Small intestine (tissue), 16 donors: ENCODE results near the gene ETV4. TPM values are rescaled to one million over a fixed set of nuclear protein-coding genes. Genes with fewer than 3 reads are reported as not detected.
A peak's percentile ranks its signal among the peaks of the same experiment; 100 is the strongest.

Experiments used
- DNase-seq, 2 donors: peaks; one replicate each; pipeline versions ENCODE4 v3.0.0 to v3.0.0-alpha.2; 2013
- FAIRE-seq: peaks from 2 replicates; lab custom pipeline; 2012; peaks lifted over from hg19 to GRCh38; lab: Jason Lieb, UNC
- H3K27ac ChIP-seq, 3 donors: one replicate each; pipeline ENCODE4 v1.5.1; 2013; ENCODE audit warnings: low read length in 2 of 3, mild to moderate bottlenecking in 2 of 3, control low read depth in 1 of 3, inconsistent platforms in 1 of 3, low read depth in 1 of 3, moderate library complexity in 1 of 3
- H3K27me3 ChIP-seq, 3 donors: one replicate each; pipeline ENCODE4 v1.6.1; 2013; ENCODE audit warnings: low read length in 3 of 3, inconsistent platforms in 1 of 3; ENCODE audit not compliant: control insufficient read depth in 3 of 3, insufficient read depth in 3 of 3
- H3K36me3 ChIP-seq, 3 donors: one replicate each; pipeline ENCODE4 v1.6.1; 2013; ENCODE audit warnings: low read length in 3 of 3, inconsistent platforms in 1 of 3, low read depth in 1 of 3, mild to moderate bottlenecking in 1 of 3, moderate library complexity in 1 of 3; ENCODE audit not compliant: control insufficient read depth in 3 of 3, insufficient read depth in 2 of 3
- H3K4me1 ChIP-seq, 3 donors: one replicate each; pipeline ENCODE4 v1.6.1; 2013; ENCODE audit warnings: low read length in 2 of 3, inconsistent platforms in 1 of 3, low read depth in 1 of 3, mild to moderate bottlenecking in 1 of 3, moderate library complexity in 1 of 3; ENCODE audit not compliant: control insufficient read depth in 3 of 3, insufficient read depth in 2 of 3
- H3K4me3 ChIP-seq, 3 donors: one replicate each; pipeline ENCODE4 v1.5.1; 2013; ENCODE audit warnings: low read length in 3 of 3, control low read depth in 1 of 3, inconsistent platforms in 1 of 3, low read depth in 1 of 3, mild to moderate bottlenecking in 1 of 3, moderate library complexity in 1 of 3
- H3K9me3 ChIP-seq, 2 donors: one replicate each; pipeline ENCODE4 v1.6.1; 2013; ENCODE audit warnings: low read depth in 1 of 2, low read length in 1 of 2; ENCODE audit not compliant: control insufficient read depth in 2 of 2, insufficient read depth in 1 of 2
- WGBS, 3 donors: extraction: QIAGEN DNeasy Blood & Tissue Kit; methylation state at CpG; one replicate each; pipeline ENCODE4 v1.1.7; 2013; 5-methylcytosine and 5-hydroxymethylcytosine counted together
- long read RNA-seq, 10 donors: transcript quantifications; one replicate each; lab custom pipeline, GENCODE V29; 2026
- polyA plus RNA-seq, 4 donors: library from polyadenylated mRNA; stranded (reverse) in 3 of 4; unstranded in 1 of 4; fragments of 200-250 nt in 3 of 4; fragments of 120-200 nt in 1 of 4; gene quantifications; one replicate each; pipeline versions ENCODE4 v1.2.1 to v1.2.3, GENCODE V29; 2013
- donor health status: healthy with polysubstance abuse.
- donor health status: control.
- donor health status: control.
- donor health status: Bipolar disorder and iron deficiency.
- donor health status: healthy.

Gene ETV4
- polyA plus RNA-seq = 10 to 100 TPM in 1 of 4 donors, 1 to 10 TPM in 3; 1.3 to 16.4 (median 4.5) TPM
- long read RNA-seq, donor 1 = 0 reads
- long read RNA-seq, donor 2, partial matches to known transcripts = 0 of 1 reads
- long read RNA-seq, donor 2, other reads (novel, unspliced or antisense) = 0 of 1 reads
- long read RNA-seq, donor 3, partial matches to known transcripts = 0 of 2 reads
- long read RNA-seq, donor 3, other reads (novel, unspliced or antisense) = 0 of 2 reads
- long read RNA-seq, donor 4 = 0 reads
- long read RNA-seq, donor 5, partial matches to known transcripts = 0 of 1 reads
- long read RNA-seq, donor 5, other reads (novel, unspliced or antisense) = 0 of 1 reads
- long read RNA-seq, donor 6 = 0 reads
- long read RNA-seq, donor 7 = 0 reads
- long read RNA-seq, donor 8, partial matches to known transcripts = 0 of 1 reads
- long read RNA-seq, donor 8, other reads (novel, unspliced or antisense) = 0 of 1 reads
- long read RNA-seq, donor 9, partial matches to known transcripts = 0 of 1 reads
- long read RNA-seq, donor 9, other reads (novel, unspliced or antisense) = 0 of 1 reads
- long read RNA-seq, donor 10, partial matches to known transcripts = 0 of 3 reads
- long read RNA-seq, donor 10, other reads (novel, unspliced or antisense) = 0 of 3 reads

- no peak for FAIRE-seq
- WGBS, 3 donors = 1% methylated on average over 46 of the region's 46 CpGs
- Histone ChIP-seq H3K4me1 (peaks cover 2 to 26% (median 6%) of the 10 kb centered on the region in 3 donors), H3K27ac (peak within 1 kb of the TSS in 2 of 3 donors; percentile 53 to 75), H3K36me3 (peaks cover 0 to 7% (median 0%) of the 10 kb centered on the region in 3 donors), H3K27me3 (peaks cover 0 to 18% (median 6%) of the 10 kb centered on the region in 3 donors), H3K9me3 (no peaks in the 10 kb centered on the region), H3K4me3 (peak within 1 kb of the TSS; percentile 13 to 51 (median 35))
- peak; percentile 89 to 95 for DNase-seq
Measured at GRCh38 chr17:43546319-43547188, at the start of gene ETV4. ETV4 (minus strand) TSS chr17:43546340; CDS start chr17:43545617, 723 bp downstream.

GRCh38 chr17:43595466-43595865 lies 49.3 kb upstream of the ETV4 start:
- H3K4me1 ChIP-seq = peaks cover 0 to 16% (median 0%) of the 10 kb centered on the region in 3 donors
- FAIRE-seq (no peak), DNase-seq (no peak)
- WGBS, 3 donors = 68 to 72% (median 71%) methylated on average over 4 of the region's 4 CpGs
- no peaks in the 10 kb centered on the region for H3K36me3 ChIP-seq
- no peak overlapping the region for H3K4me3 ChIP-seq
- no peak overlapping the region for H3K27ac ChIP-seq
- no peaks in the 10 kb centered on the region for H3K27me3 ChIP-seq
- no peaks in the 10 kb centered on the region for H3K9me3 ChIP-seq

DNA sequence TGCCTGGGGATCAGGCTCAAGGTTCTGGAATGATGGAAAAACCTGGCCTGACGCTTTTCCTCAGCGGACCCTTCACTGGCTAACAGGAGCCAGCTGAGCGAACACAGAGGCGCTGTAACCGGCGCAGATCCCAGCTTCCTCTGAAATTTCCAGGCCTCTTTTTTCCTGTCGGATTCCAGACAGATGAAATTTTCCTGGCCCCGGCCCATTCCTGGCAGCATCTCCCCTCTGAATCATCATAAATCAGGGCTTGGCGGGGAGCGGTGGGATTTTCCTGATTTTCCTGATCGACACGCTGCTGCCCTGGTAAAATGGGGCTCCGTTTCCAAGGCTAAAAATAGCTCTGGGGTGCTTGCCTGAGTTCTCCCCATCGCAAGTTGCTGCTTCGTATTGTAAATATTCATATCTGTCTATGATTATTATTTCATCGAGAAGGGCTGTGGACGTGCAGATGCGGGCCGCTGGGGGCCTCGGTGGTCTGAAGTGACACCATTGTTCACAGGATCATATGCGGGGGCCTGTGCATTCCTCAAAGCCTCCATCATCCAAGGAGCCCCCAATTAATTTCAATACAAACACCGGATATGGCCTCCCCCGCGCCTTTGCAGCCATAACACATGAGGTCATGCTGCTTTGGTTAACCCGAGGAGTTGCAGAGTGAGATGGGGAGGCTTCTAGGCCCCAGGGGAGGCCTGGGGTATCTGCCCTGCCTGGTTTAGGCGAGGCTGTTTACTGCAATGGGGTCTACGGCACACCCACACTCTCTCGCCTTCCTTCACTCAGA lies 45.8 kb upstream of the ETV4 start:
- Histone ChIP-seq H3K9me3 (no peaks in the 10 kb centered on the region), H3K27me3 (no peaks in the 10 kb centered on the region), H3K4me3 (no peak overlapping the region), H3K36me3 (no peaks in the 10 kb centered on the region), H3K27ac (peak overlapping the region in 2 of 3 donors; percentile 72 to 81), H3K4me1 (peaks cover 0 to 23% (median 0%) of the 10 kb centered on the region in 3 donors)
- DNase-seq (peak in 1 of 2 donors; percentile 27), FAIRE-seq (no peak)
- WGBS, 3 donors = 58 to 91% (median 81%) methylated on average over 28 of the region's 28 CpGs

DNA sequence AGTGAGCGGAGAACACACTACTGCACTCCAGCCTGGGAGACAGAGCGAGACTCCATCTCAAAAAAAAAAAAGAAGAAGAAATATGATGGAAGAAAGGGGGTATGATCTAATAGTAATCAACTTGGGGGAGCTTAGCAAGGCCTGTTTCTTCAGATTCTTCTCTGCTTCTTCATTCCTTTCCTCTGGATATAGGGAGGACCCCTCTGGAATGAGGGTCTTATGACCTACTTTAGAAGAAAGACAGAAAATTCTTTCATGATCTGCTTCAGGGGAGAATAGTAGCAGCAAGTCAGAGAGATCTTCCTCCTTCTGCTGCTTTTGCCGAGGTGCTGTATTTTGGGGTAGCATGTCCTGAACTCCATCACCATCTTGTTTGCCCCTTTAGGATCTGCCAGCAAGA lies 44.9 kb upstream of the ETV4 start:
- no peak for FAIRE-seq
- Histone ChIP-seq H3K4me3 (no peak overlapping the region), H3K9me3 (no peaks in the 10 kb centered on the region), H3K27me3 (no peaks in the 10 kb centered on the region), H3K36me3 (no peaks in the 10 kb centered on the region), H3K27ac (peak overlapping the region in 2 of 3 donors; percentile 72 to 81), H3K4me1 (peaks cover 0 to 23% (median 0%) of the 10 kb centered on the region in 3 donors)
- 91 to 98% (median 92%) methylated on average over 3 of the region's 3 CpGs for WGBS, 3 donors
- DNase-seq = no peak

DNA sequence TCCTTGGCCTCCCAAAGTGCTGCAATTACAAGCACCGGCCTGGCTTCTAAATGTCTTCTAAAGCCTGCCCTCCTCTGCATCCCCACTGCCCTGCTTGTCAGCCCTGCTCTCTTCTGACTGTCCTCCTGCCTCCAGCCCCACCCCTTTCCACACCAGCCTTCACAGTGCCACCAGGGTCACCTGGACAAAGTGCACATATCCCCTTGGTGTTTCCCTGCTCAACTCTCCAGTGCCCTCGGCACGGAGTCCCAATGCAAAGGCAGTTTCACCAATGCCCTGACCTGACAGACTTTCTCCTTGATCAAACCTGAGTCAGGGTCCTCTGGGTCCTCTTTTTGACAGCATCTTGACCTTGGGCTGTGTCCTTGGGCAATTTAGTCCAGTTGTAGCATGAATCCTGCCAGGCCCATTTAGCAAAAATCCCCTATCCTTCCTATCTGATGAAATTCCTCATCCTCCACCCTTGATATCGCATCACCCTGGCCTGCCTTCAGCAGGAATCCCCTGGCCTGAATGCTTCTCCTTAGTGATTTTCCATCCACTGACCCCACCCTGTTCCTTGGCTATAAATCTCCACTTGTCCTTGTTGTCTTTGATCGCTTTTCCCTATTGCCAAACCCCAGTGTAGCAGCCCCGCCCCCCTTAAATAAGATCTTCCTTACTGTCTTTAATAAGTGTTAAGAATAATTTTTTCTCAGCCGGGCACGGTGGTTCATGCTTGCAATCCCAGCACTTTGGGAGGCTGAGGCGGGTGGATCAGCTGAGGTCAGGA lies 42.7 kb upstream of the ETV4 start:
- Histone ChIP-seq H3K36me3 (no peaks in the 10 kb centered on the region), H3K4me3 (no peak overlapping the region), H3K4me1 (peaks cover 0 to 39% (median 0%) of the 10 kb centered on the region in 3 donors), H3K9me3 (no peaks in the 10 kb centered on the region), H3K27ac (no peak overlapping the region), H3K27me3 (no peaks in the 10 kb centered on the region)
- no peak for FAIRE-seq
- DNase-seq = peak; percentile 32 to 43
- WGBS, 3 donors = 84 to 86% (median 85%) methylated on average over 9 of the region's 9 CpGs

DNA sequence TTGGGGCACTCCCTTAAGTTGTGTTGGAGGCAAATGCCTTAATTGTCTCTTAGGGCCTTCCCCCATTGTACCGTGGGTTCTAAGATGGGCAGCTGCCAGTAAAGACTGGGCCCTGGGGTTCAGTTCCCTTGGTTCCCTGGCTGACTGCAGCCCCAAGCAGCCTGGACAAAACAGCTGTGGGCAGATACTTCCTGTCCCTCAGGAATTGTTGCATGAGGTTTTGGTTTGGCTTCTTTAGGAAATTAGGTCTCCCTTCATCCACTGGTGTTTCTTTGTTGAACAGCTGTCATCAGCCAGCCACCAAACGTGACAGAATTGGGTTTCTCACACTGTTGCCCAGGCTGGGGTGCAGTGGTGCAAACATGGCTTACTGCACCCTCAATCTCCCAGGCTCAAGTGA lies 42.0 kb upstream of the ETV4 start:
- H3K4me3 ChIP-seq = no peak overlapping the region
- 56 to 70% (median 57%) methylated on average over 2 of the region's 2 CpGs for WGBS, 3 donors
- no peak for FAIRE-seq
- peaks cover 0 to 46% (median 3%) of the 10 kb centered on the region in 3 donors for H3K4me1 ChIP-seq
- no peak overlapping the region for H3K27ac ChIP-seq
- DNase-seq = no peak
- H3K36me3 ChIP-seq = no peaks in the 10 kb centered on the region
- no peaks in the 10 kb centered on the region for H3K9me3 ChIP-seq
- no peaks in the 10 kb centered on the region for H3K27me3 ChIP-seq

- Histone ChIP-seq H3K27ac (no peak overlapping the region), H3K4me1 (peaks cover 3 to 50% (median 3%) of the 10 kb centered on the region in 3 donors), H3K27me3 (no peaks in the 10 kb centered on the region), H3K4me3 (no peak overlapping the region), H3K9me3 (no peaks in the 10 kb centered on the region), H3K36me3 (no peaks in the 10 kb centered on the region)
- DNase-seq (no peak), FAIRE-seq (no peak)
- 71 to 88% (median 80%) methylated on average over 5 of the region's 5 CpGs for WGBS, 3 donors
Measured at GRCh38 chr17:43587647-43588046, 41.5 kb upstream of the ETV4 start.
